ENCODE measurements around the gene PDRG1.

The PDRG1 gene

DNA sequence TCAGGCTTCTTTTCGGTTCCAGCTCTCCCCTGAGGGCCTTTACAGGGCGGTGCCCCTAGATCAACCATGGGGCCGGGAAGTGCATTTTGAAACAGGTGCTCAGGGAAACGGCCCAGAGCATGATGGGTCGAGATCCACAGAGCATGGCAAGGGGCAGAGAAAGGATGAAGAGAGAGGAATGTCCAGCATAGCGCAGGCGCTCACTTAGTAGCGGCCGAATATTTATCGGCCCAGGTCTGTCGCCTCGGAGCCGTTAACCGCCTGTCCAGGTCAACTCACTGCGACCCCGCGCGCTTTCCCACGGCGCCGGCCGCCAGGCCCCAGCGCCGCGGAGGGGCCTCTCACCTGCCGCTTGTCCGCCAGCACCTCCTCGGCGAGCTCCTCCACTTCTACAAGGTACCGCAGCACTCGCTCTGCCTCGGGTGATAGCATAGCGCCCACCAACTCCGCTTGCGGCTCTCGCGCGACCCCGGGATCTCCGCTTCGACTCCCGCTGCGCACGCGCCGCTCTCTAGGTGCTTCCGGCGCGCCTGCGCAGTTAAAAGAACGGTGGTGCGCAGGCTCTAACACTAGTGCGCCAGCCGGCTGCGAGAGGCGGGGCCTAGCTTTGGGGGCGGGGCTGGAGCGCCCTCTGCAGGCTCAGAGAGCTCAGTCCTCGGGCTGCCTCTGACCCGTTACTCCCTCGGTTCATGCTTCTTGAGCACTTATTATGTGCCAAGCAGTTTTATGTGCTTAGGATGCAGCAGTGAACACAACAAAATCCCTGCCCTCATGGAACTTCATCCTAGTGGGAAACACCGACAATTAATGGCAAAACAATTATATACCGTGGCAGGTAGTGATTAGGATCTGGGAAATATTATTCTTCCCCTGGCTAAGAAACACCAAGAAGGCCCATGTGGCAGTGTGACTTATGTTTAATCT lies at the start of gene PDRG1:
Gene PDRG1 (minus strand): TSS at position 517 of the 924 bp plus-strand sequence. CDS start 85 bp downstream, at position 432.
- peak; percentile 91 for DNase-seq

DNA sequence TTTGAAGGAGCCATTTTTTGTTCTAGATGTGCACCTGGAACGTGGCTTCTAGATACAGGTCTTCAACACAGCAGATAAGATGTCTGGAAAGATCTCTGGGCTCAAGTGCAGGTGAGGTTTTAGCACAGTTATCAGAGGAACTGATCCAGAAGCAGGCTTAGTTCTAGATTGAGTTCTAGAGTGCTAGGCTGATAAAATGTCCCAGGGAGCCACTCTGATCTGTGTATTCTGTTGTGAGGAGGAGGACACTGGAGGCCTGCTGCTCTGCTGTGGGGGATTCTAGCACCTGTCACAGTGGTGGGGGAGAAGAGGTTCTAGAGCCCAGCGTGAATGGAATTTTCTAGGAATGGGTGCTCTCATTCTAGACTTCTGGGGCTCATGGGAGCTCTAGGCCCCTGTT lies 46.4 kb upstream of the PDRG1 start:
- no peak for DNase-seq

DNA sequence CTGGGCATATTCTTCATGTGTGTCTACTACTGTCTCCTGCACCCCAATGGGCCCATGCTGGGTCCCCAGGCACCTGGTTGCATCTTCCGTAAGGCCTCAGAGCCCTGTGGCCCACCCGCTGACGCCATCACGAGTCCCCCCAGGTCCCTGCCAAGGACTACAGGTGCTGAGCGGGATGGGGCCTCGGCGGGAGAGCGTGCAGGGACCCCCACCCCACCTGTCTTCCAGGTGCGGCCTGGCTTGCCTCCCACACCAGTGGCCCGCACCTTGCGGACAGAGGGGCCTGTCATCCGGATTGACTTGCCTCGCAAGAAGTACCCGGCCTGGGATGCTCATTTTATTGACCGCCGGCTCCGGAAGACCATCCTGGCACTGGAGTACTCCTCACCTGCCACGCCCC lies 45.1 kb upstream of the PDRG1 start:
- DNase-seq, result no peak

DNA sequence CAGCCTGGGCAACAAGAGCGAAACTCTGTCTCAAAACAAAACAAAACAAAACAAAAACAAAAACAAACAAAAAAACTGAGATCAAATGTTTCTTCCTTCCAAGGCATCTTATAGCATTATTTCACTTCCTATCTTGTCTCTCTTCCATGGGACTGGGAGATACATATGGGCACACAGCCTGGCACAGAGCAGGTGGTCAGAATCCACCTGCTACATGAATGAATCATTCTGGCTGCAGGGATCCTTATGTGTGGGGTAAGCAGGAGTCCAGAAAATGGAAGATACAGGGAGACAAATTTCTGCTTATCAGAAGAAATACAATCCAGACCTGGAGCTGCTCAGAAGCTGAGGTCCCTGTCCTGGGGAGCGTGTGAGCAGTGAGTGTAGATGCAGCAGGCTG lies 40.2 kb upstream of the PDRG1 start:
- no peak for DNase-seq

DNA sequence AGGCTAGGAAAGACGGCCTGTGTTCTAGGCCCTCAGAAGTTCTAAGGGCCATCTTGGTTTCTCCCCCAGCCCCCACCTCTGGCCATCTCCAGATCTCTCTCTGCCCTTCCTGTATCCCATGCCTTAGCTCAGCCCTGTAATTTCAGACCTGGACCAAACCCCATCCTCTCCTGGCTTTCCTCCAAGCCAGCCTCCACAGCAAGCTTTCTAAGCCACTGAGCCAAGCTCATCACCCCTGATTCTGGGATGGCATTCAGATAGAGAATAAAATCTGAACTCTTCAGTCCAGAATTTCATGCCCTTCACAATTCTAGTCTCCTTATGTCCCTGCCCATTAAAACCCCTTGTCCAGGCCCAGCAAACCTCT lies 39.5 kb upstream of the PDRG1 start:
- no peak for DNase-seq

DNA sequence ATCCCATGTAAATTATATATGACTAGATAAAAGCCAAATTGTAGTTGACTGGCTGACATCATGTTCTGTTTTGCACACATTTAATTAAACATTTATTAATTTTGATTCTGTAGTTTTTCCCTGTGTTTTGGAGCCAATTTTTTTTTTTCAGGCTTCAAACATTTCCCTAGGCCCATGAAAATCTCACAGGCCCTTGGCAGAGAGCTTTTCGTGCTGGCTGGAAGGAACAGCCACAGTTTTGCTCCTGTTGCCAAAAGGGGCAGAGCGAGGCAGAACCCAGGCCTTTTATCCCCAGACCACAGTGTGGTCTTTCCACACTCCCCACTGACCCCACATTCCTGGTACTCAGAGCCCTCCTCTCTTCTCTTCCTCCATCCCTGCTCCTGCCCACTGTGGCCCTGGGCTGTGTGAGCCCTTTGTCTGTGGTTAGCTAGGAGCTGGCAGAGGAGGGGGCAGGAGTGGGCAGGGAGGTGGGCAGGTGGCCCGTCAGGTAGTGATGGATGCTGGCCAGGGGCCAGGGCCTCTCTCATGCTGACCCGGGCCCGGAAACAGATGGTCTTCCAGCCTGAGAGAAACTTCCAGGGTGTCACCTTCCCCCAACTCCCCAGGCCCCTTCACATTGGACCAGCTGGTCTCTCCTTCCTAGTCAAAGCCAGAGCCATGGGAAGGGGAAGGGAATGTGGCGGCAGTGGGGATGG lies 38.9 kb upstream of the PDRG1 start:
- no peak for DNase-seq

DNA sequence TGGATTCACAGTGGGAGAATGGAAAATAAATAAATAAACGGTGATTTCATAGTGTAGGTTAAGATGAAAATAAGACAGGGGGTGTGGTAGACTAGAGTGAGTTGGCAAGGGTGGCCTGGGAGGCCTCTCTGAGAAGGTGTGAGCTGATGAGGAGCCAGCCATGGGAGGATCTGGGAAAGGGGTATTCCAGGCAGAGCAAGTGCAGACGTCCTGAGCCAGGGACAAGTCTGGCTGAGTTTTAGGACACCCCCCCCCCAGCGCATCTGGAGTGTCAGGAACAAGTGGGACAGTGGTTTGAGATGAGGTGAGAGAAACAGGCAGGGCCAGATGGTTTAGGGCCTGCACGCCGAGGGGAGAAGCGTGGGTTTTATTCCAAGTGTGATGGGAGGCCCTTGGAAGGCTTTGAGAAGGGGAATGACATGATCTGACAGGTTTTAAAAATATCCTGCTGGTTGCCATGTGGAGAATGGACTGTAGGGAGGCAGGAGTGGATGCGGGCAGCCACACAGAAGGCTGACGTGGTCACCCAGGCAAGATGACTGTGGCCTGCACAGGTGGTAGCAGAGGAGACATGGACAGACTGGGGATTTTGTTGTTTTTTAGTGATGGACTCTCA lies 37.3 kb upstream of the PDRG1 start:
- DNase-seq, result no peak

DNA sequence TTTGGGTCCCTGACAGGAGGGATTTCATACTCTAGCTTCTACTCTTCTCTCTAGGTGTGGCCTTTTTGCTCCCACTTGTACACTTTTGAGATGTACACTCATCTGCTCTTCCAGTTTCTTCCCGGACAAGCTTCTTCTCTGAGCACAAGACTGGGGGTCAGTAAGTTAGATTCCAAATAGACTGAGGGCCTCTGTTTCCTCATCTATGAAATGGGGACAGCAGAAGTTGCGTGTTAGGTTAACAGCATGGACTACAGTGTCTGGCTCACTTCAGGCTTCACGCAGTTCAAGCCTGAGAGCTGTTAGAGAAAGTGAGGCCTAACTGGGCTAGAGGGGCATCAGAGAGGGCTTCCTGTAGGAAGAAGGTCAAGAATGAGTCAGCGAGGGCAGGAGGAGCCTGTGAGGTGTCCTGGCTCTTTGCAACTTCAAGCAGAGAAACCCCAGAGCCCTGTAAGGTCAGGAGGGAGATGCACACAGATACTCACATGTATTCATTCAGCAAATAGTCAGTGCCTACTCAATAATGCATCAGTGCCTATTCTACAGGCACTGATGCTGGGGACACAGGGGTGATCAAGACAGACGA lies 36.7 kb upstream of the PDRG1 start:
- DNase-seq, result no peak

DNA sequence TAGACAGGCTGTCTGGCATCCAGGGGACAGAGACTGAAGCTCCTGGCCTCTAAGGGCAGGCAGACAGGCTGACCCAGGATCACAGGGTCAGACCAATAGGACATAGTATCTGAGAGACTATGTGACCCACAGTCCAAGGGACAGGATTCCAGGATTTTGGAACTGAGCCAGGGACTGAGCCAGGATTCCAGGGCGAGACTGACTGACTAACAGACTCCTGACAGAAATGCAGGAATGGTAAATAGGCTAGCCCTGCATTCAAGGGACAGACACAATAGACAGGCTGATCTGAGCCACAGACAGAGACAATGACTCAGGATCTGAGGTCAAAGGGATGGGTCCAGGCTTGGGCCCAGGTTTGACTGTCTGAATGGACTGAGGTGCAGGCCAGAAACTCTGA lies 35.9 kb upstream of the PDRG1 start:
- no peak for DNase-seq

DNA sequence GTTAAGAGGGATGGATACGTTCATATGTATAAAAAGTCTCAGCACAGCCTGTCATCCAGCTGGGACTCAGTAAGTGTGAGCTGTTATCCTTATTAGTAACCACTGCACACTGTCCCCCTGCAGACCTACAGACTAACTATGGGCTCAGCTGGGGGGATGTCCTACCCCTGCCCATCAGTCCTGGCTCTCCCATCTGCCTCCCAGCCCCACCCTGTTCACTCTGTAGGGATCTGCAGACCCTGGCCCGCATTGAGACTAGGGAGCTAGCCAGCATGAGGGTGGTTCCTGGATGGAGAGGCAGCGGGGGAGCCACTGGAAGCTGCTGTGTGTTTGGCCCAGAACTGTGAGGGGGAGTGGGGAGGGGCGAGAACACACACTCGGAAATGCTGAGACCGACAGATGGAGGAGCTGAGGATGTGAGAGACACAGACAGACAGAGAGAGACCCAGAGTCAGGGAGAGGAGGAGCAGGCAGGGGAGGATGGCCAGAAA lies 33.2 kb upstream of the PDRG1 start:
- DNase-seq, result no peak

DNA sequence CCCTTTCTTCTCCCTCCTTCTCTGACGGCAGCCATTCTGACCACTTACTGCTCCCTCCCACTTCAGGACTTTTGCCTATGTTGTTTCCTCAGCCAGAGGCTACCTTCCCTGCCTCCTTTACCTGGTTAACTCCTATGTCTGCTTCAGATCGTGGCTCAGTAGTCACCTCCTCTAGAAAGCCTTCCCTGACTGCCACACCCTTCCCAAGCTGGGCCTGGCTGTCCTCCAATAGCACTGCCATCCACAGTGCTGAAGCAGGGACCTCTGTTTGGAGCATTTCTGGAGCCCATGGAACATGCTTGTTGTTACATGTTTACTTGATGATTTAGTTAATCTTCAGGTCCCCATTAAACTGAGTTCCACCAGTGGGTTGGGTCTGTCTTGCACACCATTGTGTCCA lies 29.9 kb upstream of the PDRG1 start:
- DNase-seq, result no peak

DNA sequence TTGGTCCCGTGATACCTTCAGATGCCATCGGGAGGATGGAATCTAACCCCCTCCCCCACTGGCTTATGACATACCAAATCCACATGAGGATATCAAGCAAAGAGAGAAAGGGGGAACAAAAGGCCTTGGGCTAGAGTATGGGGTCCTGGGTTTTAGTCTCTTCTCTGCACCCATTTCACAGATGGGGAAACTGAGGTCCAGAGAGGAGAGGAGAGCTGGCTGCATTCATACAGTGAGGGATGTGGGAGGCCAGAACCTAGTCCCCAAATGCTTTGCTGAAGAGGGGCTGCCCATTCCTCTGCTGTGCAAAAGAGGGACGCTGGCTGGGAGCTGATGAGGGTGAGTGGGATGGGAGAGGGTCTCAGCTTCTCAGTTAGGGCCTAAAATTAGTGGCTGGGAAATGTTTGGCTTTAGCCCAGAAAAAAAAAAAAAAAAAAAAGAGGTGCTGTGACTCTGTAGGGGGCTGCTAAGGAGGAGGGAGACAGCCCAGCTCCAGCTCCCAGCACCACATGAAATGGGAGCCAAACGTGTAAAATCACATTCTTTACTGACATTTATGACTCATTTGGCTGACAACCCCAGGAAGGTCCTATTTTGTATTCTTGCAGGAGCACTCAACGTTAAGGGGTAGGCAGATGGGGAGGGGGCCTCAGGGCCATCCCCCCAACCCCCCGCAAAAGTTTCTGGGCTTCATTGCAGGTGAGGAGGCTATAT lies 28.0 kb upstream of the PDRG1 start:
- DNase-seq, result no peak

DNA sequence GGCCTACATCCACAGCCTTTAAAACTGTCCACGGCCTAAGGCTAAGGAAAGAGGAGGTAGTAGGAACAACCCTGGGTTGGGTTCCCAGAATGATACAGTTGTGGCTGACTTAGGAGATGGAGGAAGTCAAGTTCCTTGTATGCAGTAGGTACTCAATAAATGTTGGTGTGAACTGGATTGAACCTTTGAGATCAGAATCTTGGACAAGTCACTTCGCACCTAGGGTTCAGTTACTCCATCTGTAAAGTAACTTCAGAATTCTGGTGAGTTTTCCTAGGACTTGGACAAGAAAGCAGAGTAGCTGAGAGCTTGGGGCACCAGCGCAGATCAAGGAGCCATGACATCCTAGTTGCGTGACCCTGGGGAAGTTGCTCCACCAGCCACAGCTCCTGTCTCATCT lies 25.2 kb upstream of the PDRG1 start:
- no peak for DNase-seq

DNA sequence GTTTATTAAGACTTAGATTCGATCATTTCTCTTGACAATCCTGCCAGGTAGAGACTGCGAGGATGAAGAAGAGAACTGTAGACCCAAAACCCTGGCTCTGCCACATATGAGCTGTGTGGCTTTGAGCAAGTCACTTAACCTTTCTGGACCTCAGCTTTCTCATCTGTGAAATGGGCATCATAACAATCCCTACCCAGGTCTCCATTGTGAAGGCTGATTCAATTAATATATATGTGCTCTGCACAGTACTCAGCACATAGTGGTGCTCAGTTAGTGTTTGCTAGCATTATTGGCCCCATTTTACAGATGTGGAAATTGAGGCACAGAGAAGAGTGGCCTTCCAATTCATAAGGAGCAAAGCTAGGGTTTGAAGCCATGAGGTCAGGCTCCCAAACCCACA lies 24.0 kb upstream of the PDRG1 start:
- no peak for DNase-seq

DNA sequence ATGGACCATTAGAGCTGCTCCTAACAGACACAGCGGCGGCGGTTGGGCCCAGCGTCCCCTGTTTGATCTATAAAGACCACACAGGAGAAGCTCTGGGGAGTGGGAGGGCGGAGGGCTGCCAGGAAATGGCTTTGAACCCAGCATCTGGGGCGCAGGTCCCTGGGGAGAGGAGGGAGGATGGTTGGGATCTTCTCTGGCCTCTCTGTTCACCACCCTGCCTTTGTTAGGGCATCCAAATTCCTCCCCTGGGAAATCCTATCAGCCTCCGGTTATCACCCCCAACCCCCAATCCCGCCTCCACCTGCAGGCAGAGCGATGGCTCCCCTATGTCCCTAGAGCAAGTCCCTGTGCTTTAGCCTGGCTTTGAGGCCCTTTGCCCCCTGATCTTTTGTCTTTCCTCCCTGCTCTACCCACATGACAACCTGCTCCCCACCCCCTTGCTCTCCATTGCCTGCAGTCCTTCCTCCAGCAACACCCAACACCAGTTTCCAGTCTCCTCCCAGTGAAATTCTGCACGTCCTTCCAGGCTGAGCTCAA lies 23.2 kb upstream of the PDRG1 start:
- DNase-seq, result no peak

DNA sequence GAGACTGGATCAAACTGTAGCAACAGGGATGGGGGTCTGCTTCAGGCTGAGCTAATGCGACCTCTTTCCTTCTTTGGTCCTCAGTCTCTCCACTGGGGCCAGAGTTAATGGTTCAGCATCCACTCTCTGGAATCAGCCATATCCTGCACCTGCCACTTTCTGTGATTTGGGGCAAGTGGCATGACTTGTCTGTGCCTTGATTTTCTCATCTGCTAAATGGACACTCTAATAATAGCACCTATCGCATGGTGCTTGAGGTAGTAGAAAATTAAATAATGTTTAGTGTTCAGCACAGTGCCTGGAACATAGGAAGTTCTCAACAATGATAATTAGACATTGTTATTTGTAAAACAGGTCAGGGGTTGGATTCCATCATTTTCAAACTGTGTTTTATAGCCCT lies 22.4 kb upstream of the PDRG1 start:
- DNase-seq, result no peak

DNA sequence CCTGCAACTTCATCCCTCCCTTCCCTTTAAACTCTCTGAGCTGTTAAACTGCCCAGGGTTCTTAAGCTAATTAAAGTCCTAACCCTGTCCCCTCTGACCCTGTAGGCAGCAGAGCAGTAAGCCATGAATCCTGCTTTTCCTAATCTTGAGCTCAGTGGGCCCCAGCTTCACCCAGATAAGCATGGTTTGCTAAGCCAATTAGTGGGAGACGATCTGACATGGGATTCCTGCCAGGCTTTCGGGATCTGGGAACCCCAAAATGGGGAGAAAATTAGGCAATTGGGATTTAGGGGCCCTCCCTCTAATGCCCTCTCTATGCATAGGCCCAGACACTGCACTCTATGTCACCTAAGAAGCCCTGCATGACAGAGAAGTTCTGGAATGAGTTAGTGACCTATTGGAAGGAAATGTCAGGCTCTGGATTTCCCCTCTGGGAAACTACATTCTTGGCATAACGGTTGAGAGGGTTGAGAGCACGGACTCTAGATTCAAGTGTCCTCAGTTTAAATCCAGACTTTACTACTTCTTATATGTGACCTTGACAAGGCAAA lies 20.7 kb upstream of the PDRG1 start:
- no peak for DNase-seq

DNA sequence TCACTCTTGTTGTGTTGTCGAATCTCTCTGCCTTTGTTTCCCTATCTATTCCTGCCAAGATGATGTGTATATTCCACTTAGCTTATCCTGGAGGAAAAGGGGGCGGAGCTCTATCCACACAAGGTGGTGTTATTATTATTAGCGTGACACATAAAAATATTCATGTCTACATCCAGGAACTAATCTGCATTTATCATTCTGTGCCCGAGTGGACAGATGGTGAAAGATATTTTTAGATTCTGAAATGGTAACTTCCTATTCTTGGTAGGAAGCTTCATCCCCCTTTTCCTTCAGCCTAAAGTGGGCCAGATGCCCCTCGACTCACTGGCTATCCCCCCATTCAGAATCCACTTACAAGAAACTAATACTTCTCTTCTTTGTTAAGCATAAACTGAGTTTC lies 18.1 kb upstream of the PDRG1 start:
- no peak for DNase-seq

DNA sequence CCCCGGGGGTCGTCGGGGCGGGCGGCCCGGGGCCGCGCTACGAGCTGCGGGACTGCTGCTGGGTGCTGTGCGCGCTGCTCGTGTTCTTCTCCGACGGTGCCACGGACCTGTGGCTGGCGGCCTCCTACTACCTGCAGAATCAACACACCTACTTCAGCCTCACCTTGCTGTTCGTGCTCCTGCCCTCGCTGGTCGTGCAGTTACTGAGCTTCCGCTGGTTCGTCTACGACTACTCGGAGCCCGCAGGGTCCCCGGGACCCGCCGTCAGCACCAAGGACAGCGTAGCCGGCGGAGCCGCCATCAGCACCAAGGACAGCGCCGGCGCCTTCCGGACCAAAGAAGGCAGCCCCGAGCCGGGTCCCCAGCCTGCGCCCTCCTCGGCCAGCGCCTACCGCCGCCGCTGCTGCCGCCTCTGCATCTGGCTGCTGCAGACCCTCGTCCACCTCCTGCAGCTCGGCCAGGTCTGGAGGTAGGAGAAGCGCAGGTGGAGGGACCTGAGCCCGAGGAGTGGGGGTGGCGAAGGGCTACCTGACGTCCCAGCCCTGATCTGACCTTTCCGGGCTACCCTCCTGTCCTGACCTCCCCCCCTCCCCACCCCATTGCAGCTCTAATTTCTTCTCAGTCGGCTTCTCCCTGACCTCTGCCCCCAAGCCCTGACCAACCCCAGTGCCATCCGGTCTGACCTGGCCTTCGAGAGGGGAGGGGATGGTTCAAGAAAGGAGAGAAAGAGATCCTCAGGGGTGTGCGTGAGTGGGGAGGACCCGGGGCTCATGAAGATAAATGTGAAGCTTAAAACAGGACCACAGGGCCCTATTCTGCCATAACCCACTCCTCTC lies 16.7 kb upstream of the PDRG1 start:
- DNase-seq, result peak; percentile 61

DNA sequence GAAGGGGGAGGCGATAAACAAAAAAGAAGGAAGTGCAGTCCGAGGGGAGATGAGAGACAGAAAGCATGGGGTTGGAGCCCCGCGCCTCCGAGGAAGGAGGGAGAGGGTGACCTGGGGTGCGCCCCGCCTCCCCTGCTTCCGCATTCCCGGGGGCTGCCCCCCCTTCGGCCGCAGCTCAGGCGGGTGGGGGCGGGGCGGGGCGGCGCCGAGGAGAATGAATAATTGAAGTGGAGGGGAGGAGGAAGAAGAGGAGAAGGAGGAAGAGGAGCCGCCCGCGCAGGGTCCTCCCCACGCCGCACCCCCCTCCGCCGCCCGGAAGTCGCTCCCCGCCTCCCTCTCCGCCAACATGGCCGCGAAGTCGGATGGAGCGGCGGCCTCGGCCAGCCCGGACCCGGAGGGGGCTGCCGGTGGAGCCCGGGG lies 16.0 kb upstream of the PDRG1 start, which contains the start of gene XKR7:
Gene XKR7 (plus strand): TSS at position 322 of the 420 bp plus-strand sequence. CDS start 25 bp downstream, at position 347.
- DNase-seq, result no peak
